Heart left ventricle (tissue), 16 donors: ENCODE results near the gene CFAP206. TPM values are rescaled to one million over a fixed set of nuclear protein-coding genes. Genes with fewer than 3 reads are reported as not detected.

Source experiments
- ATAC-seq, 4 donors: fragments of 200-7000 bp; cut with Tn5 transposase; one replicate each; pipeline ENCODE4 v1.9.1; 2020 to 2022; ENCODE audit warnings: moderate library complexity in 4 of 4, mild to moderate bottlenecking in 3 of 4, moderate number of reproducible peaks in 1 of 4
- DNase-seq, 5 donors: peaks; one replicate each; pipeline ENCODE4 v3.0.0-alpha.2; 2020
- H3K27ac ChIP-seq, 12 donors: fragments of 200-600 bp; sonication (generic) in 4 of 12; one replicate each; pipeline versions ENCODE4 v1.5.0 to v1.8.0; 2016 to 2022; ENCODE audit warnings: mild to moderate bottlenecking in 2 of 12
- H3K27me3 ChIP-seq, 9 donors: fragments of 200-600 bp; sonication (generic) in 2 of 9; one replicate each; pipeline versions ENCODE4 v1.5.1 to v1.8.0; 2016 to 2022; ENCODE audit warnings: mild to moderate bottlenecking in 3 of 9
- H3K36me3 ChIP-seq, 9 donors: fragments of 200-600 bp; sonication (generic) in 2 of 9; one replicate each; pipeline versions ENCODE4 v1.5.0 to v1.8.0; 2018 to 2022; ENCODE audit warnings: mild to moderate bottlenecking in 2 of 9
- H3K4me1 ChIP-seq, 12 donors: fragments of 200-600 bp; sonication (generic) in 4 of 12; one replicate each; pipeline versions ENCODE4 v1.5.0 to v1.8.0; 2016 to 2022; ENCODE audit warnings: mild to moderate bottlenecking in 3 of 12
- H3K4me3 ChIP-seq, 12 donors: fragments of 200-600 bp; sonication (generic) in 4 of 12; one replicate each; pipeline versions ENCODE4 v1.5.0 to v1.8.0; 2017 to 2022; ENCODE audit warnings: mild to moderate bottlenecking in 9 of 12, moderate library complexity in 4 of 12
- H3K9me3 ChIP-seq, 12 donors: fragments of 200-600 bp; sonication (generic) in 4 of 12; one replicate each; pipeline versions ENCODE4 v1.5.0 to v1.8.0; 2016 to 2022; ENCODE audit warnings: mild to moderate bottlenecking in 1 of 12
- POLR2A ChIP-seq, 2 donors: fragments of 450-650 bp; IDR thresholded peaks; one replicate each; pipeline ENCODE4 v1.6.1; 2017; ENCODE audit warnings: antibody characterized with exemption in 2 of 2, mild to moderate bottlenecking in 2 of 2, moderate library complexity in 2 of 2
- WGBS, 4 donors: extraction: QIAGEN DNeasy Blood & Tissue Kit in 2 of 4; methylation state at CpG; one replicate each; pipeline versions ENCODE4 v1.1.5 to v1.1.7; 2013 to 2018; 5-methylcytosine and 5-hydroxymethylcytosine counted together
- intact Hi-C, 10 donors: fragments of 100-400 bp; cut with DNase I; formaldehyde crosslinking; loops; one replicate each; pipeline versions ENCODE4 v1.11.1 to v1.14.2; 2022
- polyA plus RNA-seq, 2 donors: library from polyadenylated mRNA; stranded (reverse); fragments of 200-250 nt; gene quantifications; one replicate each; pipeline ENCODE4 v1.2.3, GENCODE V29; 2013
- total RNA-seq, 9 donors: library from RNA; depleted of rRNA in 2 of 9; stranded (reverse); fragments of >200 nt in 2 of 9; fragmentation: NEBNext Ultra II Directional in 3 of 9; extraction: Animal tissue kit (Norgen Biotek cat#: 25700) in 3 of 9; gene quantifications; one replicate each; pipeline versions ENCODE4 v1.1.0 to v1.2.4, GENCODE V29; 2016 to 2023
- TF ChIP-seq, protein P1 (sequence below), 12 donors: fragments of 200-600 bp; sonication (generic) in 4 of 12; IDR thresholded peaks; one replicate each; pipeline versions ENCODE4 v1.5.0 to v1.8.0; 2018 to 2022; ENCODE audit warnings: antibody characterized with exemption in 12 of 12, mild to moderate bottlenecking in 5 of 12
- donor health status: ischemic (EF 13 %, LVEDD 7.1; RV severe dilation, severe dysfunction).
- donor health status: healthy with polysubstance abuse.
- donor health status: DM: no; HTN: yes; CAD: no.
- donor health status: DM: no; HTN: no; CAD: no.
- donor health status: ischemic (EF 25% LVEDD 6.9; RV normal size, moderate dysfunction).
- donor health status: ischemic (EF 25% LVEDD 5.7; RV mildly dilated, moderate dysfunction).
- donor health status: healthy.
- donor health status: DM: yes; HTN: yes; CAD: no.
- donor health status: ischemic (EF 35%, LVEDD 5.7; RV mildly dilated, moderate dysfunction).
- donor health status: nonischemic (EF 11% LVEDD 7.7; RV severe dilation, severe dysfunction).
- donor health status: DM: yes; HTN: yes; CAD: no.
- donor health status: PGD.
- donor health status: ischemic (EF 29% LVEDD 5.4; RV normal size, mild dysfunction).
- donor health status: nonischemic (EF 23%, LVEDD 6.1; RV moderate dilation, normal function).

The CFAP206 gene
- total and polyA plus RNA-seq, 11 donors: 0.12 to 0.41 (median 0.23) TPM; not detected in 2

DNA sequence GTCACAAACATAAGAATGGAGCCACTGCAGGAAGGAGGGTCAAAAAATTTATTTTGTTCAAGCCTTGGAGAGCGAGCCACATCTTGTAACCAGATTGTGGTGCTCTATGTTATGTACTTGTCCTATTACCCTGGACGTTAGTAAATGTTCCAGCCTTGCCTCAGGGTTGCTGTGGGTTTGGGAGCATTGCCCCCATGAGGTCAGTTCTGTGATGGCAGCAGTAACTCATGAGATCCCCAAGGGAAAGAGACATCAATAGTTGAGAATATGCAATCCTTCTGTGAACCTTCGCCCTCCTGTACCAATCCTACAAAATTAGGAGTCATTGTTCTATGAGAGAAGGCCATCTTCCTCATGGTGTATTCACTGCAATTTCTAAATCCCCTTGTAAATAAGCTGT lies 16.4 kb upstream of the CFAP206 start:
- DNase-seq (no peak), ATAC-seq (peak in 2 of 4 donors; percentile 36 to 42)
- H3K4me1 ChIP-seq: no peaks in the 10 kb centered on the region
- H3K27me3 ChIP-seq: no peaks in the 10 kb centered on the region
- intact Hi-C loops: loop anchor here in 6 of 10 donors (5.0 to 10.0 kb wide), 11 partner anchors 193 to 1476 kb away; partner anchors contain the start of genes ORC3 (in 1 of the 6) and RARS2 (in 1 of the 6)
- H3K27ac ChIP-seq: no peak overlapping the region
- no peaks in the 10 kb centered on the region for H3K9me3 ChIP-seq
- 53 to 64% (median 61%) methylated on average over 3 of the region's 3 CpGs for WGBS, 4 donors
- TF ChIP-seq, protein P1, sequence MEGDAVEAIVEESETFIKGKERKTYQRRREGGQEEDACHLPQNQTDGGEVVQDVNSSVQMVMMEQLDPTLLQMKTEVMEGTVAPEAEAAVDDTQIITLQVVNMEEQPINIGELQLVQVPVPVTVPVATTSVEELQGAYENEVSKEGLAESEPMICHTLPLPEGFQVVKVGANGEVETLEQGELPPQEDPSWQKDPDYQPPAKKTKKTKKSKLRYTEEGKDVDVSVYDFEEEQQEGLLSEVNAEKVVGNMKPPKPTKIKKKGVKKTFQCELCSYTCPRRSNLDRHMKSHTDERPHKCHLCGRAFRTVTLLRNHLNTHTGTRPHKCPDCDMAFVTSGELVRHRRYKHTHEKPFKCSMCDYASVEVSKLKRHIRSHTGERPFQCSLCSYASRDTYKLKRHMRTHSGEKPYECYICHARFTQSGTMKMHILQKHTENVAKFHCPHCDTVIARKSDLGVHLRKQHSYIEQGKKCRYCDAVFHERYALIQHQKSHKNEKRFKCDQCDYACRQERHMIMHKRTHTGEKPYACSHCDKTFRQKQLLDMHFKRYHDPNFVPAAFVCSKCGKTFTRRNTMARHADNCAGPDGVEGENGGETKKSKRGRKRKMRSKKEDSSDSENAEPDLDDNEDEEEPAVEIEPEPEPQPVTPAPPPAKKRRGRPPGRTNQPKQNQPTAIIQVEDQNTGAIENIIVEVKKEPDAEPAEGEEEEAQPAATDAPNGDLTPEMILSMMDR (IDR thresholded peaks at IDR 0.05): peak in 6 of 12 donors; percentile 8 to 40 (median 19)
- TF ChIP-seq POLR2A (IDR thresholded peaks at IDR 0.05): no peak
- H3K36me3 ChIP-seq: no peaks in the 10 kb centered on the region
- no peak overlapping the region for H3K4me3 ChIP-seq

DNA sequence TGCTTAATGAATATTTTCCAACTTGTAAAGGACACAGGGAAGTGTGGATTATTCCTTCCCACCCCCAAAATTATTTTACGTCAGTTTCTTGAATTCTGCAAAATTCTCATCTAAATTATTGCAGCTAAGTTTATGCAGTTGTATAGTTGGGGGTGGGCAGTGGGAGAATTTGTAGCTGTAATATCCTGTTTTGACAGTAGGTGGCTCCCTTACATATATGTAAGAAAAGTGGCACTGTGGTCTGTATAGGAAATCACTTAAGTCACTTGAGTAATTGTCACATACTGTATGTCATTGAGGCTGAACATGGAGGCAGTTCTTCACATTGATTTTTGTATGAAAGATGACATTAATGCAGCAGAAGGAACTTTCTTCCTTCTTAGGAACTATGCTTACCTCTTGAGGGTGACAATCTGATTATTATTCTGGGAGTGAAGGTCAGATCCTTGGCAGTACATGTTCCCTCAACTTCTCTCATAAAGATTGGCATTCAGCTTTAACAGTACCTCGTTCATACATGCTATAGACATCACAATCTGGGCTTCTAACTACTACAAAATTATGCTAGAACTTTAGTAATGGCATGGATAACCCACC lies 14.6 kb upstream of the CFAP206 start:
- no peak for TF ChIP-seq POLR2A (IDR thresholded peaks at IDR 0.05)
- TF ChIP-seq, protein P1 (IDR thresholded peaks at IDR 0.05): peak; percentile 62 to 82 (median 74)
- Histone ChIP-seq H3K27me3 (no peaks in the 10 kb centered on the region), H3K4me3 (no peak overlapping the region), H3K9me3 (no peaks in the 10 kb centered on the region), H3K27ac (no peak overlapping the region), H3K4me1 (no peaks in the 10 kb centered on the region), H3K36me3 (no peaks in the 10 kb centered on the region)
- intact Hi-C loops: loop anchor here in 6 of 10 donors (5.0 to 10.0 kb wide), 11 partner anchors 192 to 1474 kb away; partner anchors contain the start of genes ORC3 (in 1 of the 6) and RARS2 (in 1 of the 6)
- ATAC-seq: peak; percentile 58 to 81 (median 79)
- DNase-seq: peak in 1 of 5 donors; percentile 20
- WGBS, 4 donors: 3 to 14% (median 6%) methylated on average over 2 of the region's 2 CpGs

DNA sequence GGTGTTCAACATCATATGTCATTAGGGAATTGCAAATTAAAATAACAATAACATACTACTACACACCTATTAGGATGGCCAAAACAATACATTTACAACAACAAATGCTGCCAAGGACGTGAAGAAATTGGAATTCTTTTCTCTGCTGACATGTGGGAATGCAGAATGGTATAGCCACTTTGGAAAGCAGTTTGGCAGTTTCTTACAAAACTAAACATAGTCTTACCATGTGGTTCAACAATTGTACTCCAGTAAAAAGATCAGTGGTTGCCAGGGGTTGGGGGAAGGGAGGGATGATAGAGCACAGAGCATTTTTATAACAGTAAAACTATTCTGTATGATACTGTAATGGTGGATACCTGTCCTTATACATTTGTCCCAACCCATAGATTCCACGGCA lies 12.3 kb upstream of the CFAP206 start:
- H3K36me3 ChIP-seq: peaks cover 0 to 2% (median 0%) of the 10 kb centered on the region in 9 donors
- WGBS, 4 donors: 74 to 83% (median 79%) methylated on average over 2 of the region's 2 CpGs
- no peaks in the 10 kb centered on the region for H3K9me3 ChIP-seq
- no peak for ATAC-seq
- intact Hi-C loops: loop anchor here in 5 of 10 donors (10.0 kb wide), 5 partner anchors 189 to 1469 kb away; partner anchors contain the start of gene RARS2 (in 1 of the 5)
- no peak overlapping the region for H3K4me3 ChIP-seq
- no peak for DNase-seq
- H3K4me1 ChIP-seq: no peaks in the 10 kb centered on the region
- TF ChIP-seq, protein P1 (IDR thresholded peaks at IDR 0.05): no peak
- H3K27ac ChIP-seq: no peak overlapping the region
- H3K27me3 ChIP-seq: no peaks in the 10 kb centered on the region

DNA sequence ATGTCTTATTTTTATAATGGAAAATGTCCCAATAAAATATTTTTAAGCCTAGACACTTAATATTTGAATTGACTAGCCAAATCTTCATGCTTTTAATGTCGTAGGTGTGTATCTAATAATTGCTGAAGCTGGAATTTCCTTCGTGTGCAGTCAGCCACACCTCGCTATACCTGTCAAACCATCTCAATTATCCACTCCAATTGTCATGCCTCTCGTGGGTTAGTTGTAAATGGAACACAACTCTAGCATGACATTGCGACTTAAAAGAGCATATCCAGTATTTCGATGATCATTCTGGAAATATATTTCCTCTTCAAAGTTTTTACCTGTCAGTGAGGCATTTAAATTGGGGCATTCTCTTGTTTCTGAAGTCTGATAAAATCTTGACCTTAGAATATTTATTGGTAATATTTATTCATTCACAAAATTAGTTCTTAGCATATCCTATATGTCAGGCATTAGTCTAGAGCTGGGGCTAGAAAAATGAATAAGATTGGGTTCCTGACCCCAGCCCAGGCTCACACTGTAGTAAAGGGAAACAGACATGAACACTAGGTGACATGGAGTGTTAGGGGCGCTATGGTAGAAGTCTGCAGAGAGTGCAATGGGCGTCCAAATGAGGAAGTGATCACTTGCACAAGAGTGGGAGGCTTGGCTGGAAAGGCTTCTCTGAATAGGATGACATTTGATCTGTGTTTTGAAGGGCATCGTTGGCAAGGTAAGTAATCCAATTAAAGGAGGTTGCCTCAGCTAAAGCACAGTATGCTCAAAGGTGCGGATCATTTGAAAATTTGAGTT lies 11.0 kb upstream of the CFAP206 start:
- Histone ChIP-seq H3K4me1 (no peaks in the 10 kb centered on the region), H3K27me3 (no peaks in the 10 kb centered on the region), H3K27ac (no peak overlapping the region), H3K36me3 (peaks cover 0 to 2% (median 0%) of the 10 kb centered on the region in 9 donors), H3K9me3 (no peaks in the 10 kb centered on the region), H3K4me3 (no peak overlapping the region)
- no peak for DNase-seq
- 81 to 85% (median 84%) methylated on average over 10 of the region's 10 CpGs for WGBS, 4 donors
- intact Hi-C loops: loop anchor here in 5 of 10 donors (10.0 kb wide), 5 partner anchors 188 to 1468 kb away; partner anchors contain the start of gene RARS2 (in 1 of the 5)
- ATAC-seq: no peak
- TF ChIP-seq POLR2A (IDR thresholded peaks at IDR 0.05): no peak
- TF ChIP-seq, protein P1 (IDR thresholded peaks at IDR 0.05): no peak
